Measurements from ENCODE around the gene SHISAL1.

DNA sequence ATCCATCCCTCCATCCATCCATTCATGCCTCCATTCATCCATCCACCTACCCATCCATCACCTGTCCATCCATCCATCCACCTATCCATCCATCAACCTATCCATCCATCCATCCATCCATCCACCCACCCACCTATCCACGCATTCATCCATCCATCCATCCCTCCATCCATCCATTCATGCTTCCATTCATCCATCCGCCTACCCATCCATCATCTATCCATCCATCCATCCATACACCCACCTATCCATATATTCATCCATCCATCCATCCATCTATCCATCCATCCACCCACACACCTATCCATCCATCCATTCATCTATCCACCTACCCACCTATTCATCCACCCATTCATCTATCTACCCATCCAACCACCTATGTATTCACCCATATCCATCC is 118.2 kb downstream of the SHISAL1 start:
- TF ChIP-seq POLR2A (IDR thresholded peaks at IDR 0.05; ENCODE audit: low read depth, low read length) = no peak
- no peak for TF ChIP-seq TAF1 (IDR thresholded peaks at IDR 0.05; ENCODE audit: low read depth, low read length)
- TF ChIP-seq POU2F2 (IDR thresholded peaks at IDR 0.05; ENCODE audit: low read depth, low read length) = no peak
